Measurements from ENCODE around the gene DNAAF5. TPM values are rescaled to one million over a fixed set of nuclear protein-coding genes. Genes with fewer than 3 reads are reported as not detected.
A peak's percentile ranks its signal among the peaks of the same experiment; 100 is the strongest.

DNAAF5 gene
- polyA plus RNA-seq, result 1 to 10 TPM in 2 of 3 donors, under 1 TPM in 1; 0.45 to 1.4 (median 1.3) TPM

GRCh38 chr7:726084-726853 is at the start of gene DNAAF5:
TSS of gene DNAAF5 (plus strand) at chr7:726699. CDS start at chr7:726721, 22 bp downstream.
- H3K27me3 Mint-ChIP-seq (ENCODE audit: low read depth in 3 of 3), result peaks cover 0 to 2% (median 0%) of the 10 kb centered on the region in 3 donors
- peaks cover 7 to 18% (median 12%) of the 10 kb centered on the region in 3 donors for H3K36me3 Mint-ChIP-seq
- peak within 1 kb of the TSS in 3 of 6 donors; percentile 49 to 67 (median 59) for H3K27ac Mint-ChIP-seq
- peaks cover 0 to 4% (median 0%) of the 10 kb centered on the region in 6 donors for H3K9me3 Mint-ChIP-seq
- peak; percentile 84 to 85 (median 85) for DNase-seq
- peaks cover 19 to 20% of the 10 kb centered on the region in 2 donors for H3K4me1 Mint-ChIP-seq
- peak within 1 kb of the TSS; percentile 61 to 80 (median 76) for H3K4me3 Mint-ChIP-seq

- Mint-ChIP-seq H3K27ac (no peak overlapping the region), H3K36me3 (peaks cover 0 to 13% (median 7%) of the 10 kb centered on the region in 3 donors), H3K9me3 (no peaks in the 10 kb centered on the region), H3K4me3 (no peak overlapping the region), H3K4me1 (no peaks in the 10 kb centered on the region), H3K27me3 (ENCODE audit: low read depth in 3 of 3) (no peaks in the 10 kb centered on the region)
- DNase-seq, result no peak
These were observed 49.5 kb upstream of the DNAAF5 start for GRCh38 chr7:676972-677385.

GRCh38 chr7:680411-681127 is 45.9 kb upstream of the DNAAF5 start:
- peaks cover 1 to 7% (median 3%) of the 10 kb centered on the region in 6 donors for H3K9me3 Mint-ChIP-seq
- no peaks in the 10 kb centered on the region for H3K4me1 Mint-ChIP-seq
- H3K4me3 Mint-ChIP-seq, result no peak overlapping the region
- H3K27ac Mint-ChIP-seq, result no peak overlapping the region
- peaks cover 5 to 13% (median 7%) of the 10 kb centered on the region in 3 donors for H3K36me3 Mint-ChIP-seq
- no peaks in the 10 kb centered on the region for H3K27me3 Mint-ChIP-seq (ENCODE audit: low read depth in 3 of 3)
- DNase-seq, result no peak

GRCh38 chr7:681551-682307 is 44.8 kb upstream of the DNAAF5 start:
- no peak for DNase-seq
- peaks cover 0 to 2% (median 0%) of the 10 kb centered on the region in 3 donors for H3K27me3 Mint-ChIP-seq (ENCODE audit: low read depth in 3 of 3)
- no peak overlapping the region for H3K27ac Mint-ChIP-seq
- H3K4me1 Mint-ChIP-seq, result no peaks in the 10 kb centered on the region
- peaks cover 7 to 19% (median 9%) of the 10 kb centered on the region in 3 donors for H3K36me3 Mint-ChIP-seq
- H3K4me3 Mint-ChIP-seq, result no peak overlapping the region
- H3K9me3 Mint-ChIP-seq, result peaks cover 6 to 15% (median 11%) of the 10 kb centered on the region in 6 donors

- H3K4me3 Mint-ChIP-seq, result no peak overlapping the region
- peaks cover 7 to 26% (median 16%) of the 10 kb centered on the region in 3 donors for H3K36me3 Mint-ChIP-seq
- H3K27ac Mint-ChIP-seq, result no peak overlapping the region
- peaks cover 0 to 2% (median 0%) of the 10 kb centered on the region in 3 donors for H3K27me3 Mint-ChIP-seq (ENCODE audit: low read depth in 3 of 3)
- H3K9me3 Mint-ChIP-seq, result peaks cover 10 to 25% (median 17%) of the 10 kb centered on the region in 6 donors
- H3K4me1 Mint-ChIP-seq, result no peaks in the 10 kb centered on the region
- no peak for DNase-seq
These were observed 43.7 kb upstream of the DNAAF5 start for GRCh38 chr7:682810-683209.

- Mint-ChIP-seq H3K27me3 (ENCODE audit: low read depth in 3 of 3) (peaks cover 0 to 2% (median 0%) of the 10 kb centered on the region in 3 donors), H3K4me3 (no peak overlapping the region), H3K27ac (no peak overlapping the region), H3K36me3 (peaks cover 11 to 29% (median 18%) of the 10 kb centered on the region in 3 donors), H3K4me1 (no peaks in the 10 kb centered on the region), H3K9me3 (peaks cover 13 to 30% (median 22%) of the 10 kb centered on the region in 6 donors)
- DNase-seq, result no peak
These were observed 42.8 kb upstream of the DNAAF5 start for GRCh38 chr7:683526-684205.

GRCh38 chr7:684416-684815 is 42.1 kb upstream of the DNAAF5 start:
- H3K27me3 Mint-ChIP-seq (ENCODE audit: low read depth in 3 of 3), result peaks cover 0 to 2% (median 0%) of the 10 kb centered on the region in 3 donors

GRCh38 chr7:685540-685939 is 41.0 kb upstream of the DNAAF5 start:
- peaks cover 6 to 24% (median 20%) of the 10 kb centered on the region in 3 donors for H3K36me3 Mint-ChIP-seq

More at GRCh38 chr7:684416-684815, 42.1 kb upstream of the DNAAF5 start:
- Mint-ChIP-seq H3K4me3 (no peak overlapping the region), H3K27ac (peak overlapping the region in 1 of 6 donors; percentile 17), H3K9me3 (peaks cover 14 to 34% (median 25%) of the 10 kb centered on the region in 6 donors), H3K36me3 (peaks cover 11 to 27% (median 20%) of the 10 kb centered on the region in 3 donors), H3K4me1 (no peaks in the 10 kb centered on the region)
- DNase-seq, result no peak

GRCh38 chr7:690478-691360 is 35.8 kb upstream of the DNAAF5 start:
- H3K4me3 Mint-ChIP-seq, result no peak overlapping the region
- H3K36me3 Mint-ChIP-seq, result peaks cover 6 to 21% (median 16%) of the 10 kb centered on the region in 3 donors
- H3K4me1 Mint-ChIP-seq, result no peaks in the 10 kb centered on the region
- peaks cover 12 to 29% (median 26%) of the 10 kb centered on the region in 6 donors for H3K9me3 Mint-ChIP-seq
- DNase-seq, result no peak
- H3K27ac Mint-ChIP-seq, result no peak overlapping the region
- H3K27me3 Mint-ChIP-seq (ENCODE audit: low read depth in 3 of 3), result peaks cover 0 to 2% (median 2%) of the 10 kb centered on the region in 3 donors

More at GRCh38 chr7:685540-685939, 41.0 kb upstream of the DNAAF5 start:
- H3K9me3 Mint-ChIP-seq, result peaks cover 14 to 34% (median 26%) of the 10 kb centered on the region in 6 donors
- H3K4me1 Mint-ChIP-seq, result no peaks in the 10 kb centered on the region
- no peak overlapping the region for H3K27ac Mint-ChIP-seq
- no peak overlapping the region for H3K4me3 Mint-ChIP-seq
- no peak for DNase-seq
- peaks cover 0 to 2% (median 0%) of the 10 kb centered on the region in 3 donors for H3K27me3 Mint-ChIP-seq (ENCODE audit: low read depth in 3 of 3)

- Mint-ChIP-seq H3K4me3 (no peak overlapping the region), H3K27me3 (ENCODE audit: low read depth in 3 of 3) (peaks cover 0 to 2% (median 0%) of the 10 kb centered on the region in 3 donors), H3K27ac (no peak overlapping the region), H3K9me3 (peaks cover 10 to 22% (median 20%) of the 10 kb centered on the region in 6 donors), H3K4me1 (no peaks in the 10 kb centered on the region), H3K36me3 (peaks cover 6 to 17% (median 14%) of the 10 kb centered on the region in 3 donors)
- no peak for DNase-seq
These were observed 35.0 kb upstream of the DNAAF5 start for GRCh38 chr7:691361-692045.

- no peak for DNase-seq
- H3K4me1 Mint-ChIP-seq, result no peaks in the 10 kb centered on the region
- peaks cover 5 to 8% (median 6%) of the 10 kb centered on the region in 3 donors for H3K36me3 Mint-ChIP-seq
- peaks cover 2 to 12% (median 9%) of the 10 kb centered on the region in 6 donors for H3K9me3 Mint-ChIP-seq
- H3K4me3 Mint-ChIP-seq, result no peak overlapping the region
- H3K27me3 Mint-ChIP-seq (ENCODE audit: low read depth in 3 of 3), result peaks cover 0 to 2% (median 0%) of the 10 kb centered on the region in 3 donors
- H3K27ac Mint-ChIP-seq, result no peak overlapping the region
These were observed 33.2 kb upstream of the DNAAF5 start for GRCh38 chr7:693280-693679.
